HG02571 (cell line): ENCODE measurements around the gene NOS1AP.
"Not testable (repeated sequence)": the region's sequence is repeated elsewhere in the genome, so short reads cannot be mapped to it uniquely, and the experiment has no call there.

Experiments used
- ATAC-seq: cut with Tn5 transposase; IDR thresholded peaks from one replicate; pipeline ENCODE4 v1.9.1; 2021; ENCODE audit warnings: mild to moderate bottlenecking, moderate library complexity; ENCODE audit not compliant: unreplicated experiment

The NOS1AP gene

GRCh38 chr1:162396201-162396906 lies 326.9 kb downstream of the NOS1AP start:
- ATAC-seq, result no peak

GRCh38 chr1:162397039-162397448 lies 327.6 kb downstream of the NOS1AP start:
- no peak for ATAC-seq

DNA sequence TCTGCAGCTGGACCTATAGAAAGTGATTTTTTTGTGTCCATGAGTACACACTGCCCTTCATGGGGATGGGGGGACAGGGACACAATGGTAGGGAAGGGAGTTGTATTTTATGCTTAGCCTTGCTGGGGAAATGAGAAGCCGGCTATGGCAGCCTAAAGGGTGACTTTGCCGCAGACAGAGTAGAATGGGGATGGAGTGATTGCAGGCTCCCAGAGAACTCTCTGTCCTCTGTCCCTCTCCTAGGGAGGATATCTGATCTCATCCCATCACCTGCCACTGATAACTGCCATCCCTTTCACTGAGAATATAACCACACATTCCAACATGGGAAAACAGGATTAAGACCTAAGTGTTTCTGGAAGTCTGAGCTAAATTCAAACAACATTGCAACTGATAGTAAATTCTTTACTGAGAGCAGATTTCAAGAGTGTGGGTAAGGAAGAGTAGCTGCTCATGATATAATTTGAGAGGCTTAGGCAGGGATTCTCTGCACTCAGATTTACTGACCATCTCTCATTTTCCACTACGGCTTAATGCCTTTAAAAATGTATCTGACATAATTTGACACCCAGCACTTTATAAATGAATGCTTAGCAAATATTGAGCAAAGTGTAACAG lies 328.6 kb downstream of the NOS1AP start:
- ATAC-seq, result no peak

DNA sequence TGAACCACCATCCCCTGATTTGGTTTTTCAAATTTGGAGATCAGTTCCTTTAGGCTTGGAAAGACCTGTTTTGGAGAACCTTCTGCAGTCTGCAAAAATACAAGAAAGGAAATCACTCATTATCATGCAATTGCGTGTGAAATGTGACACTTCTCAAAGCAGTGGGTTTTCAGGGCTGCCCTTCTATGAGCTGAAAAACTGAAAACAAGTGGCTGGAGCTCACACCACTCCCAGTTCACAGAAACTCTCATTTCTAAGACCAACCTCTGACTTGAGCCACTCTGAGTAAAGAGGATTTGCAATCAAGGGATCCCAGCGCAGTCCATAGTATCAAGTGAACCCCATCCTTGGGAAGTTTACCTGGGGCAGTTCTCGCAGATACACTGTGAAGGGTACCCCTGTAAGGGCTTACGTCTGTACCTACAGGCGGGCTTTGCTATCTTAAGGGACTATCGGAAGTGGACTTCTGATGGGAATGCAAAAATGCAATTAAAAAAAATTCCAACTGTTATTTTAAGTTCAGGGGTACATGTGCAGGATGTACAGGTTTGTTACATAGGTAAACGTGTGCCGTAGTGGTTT lies 329.6 kb downstream of the NOS1AP start:
- no peak for ATAC-seq

GRCh38 chr1:162400790-162401355 lies 331.4 kb downstream of the NOS1AP start:
- ATAC-seq, result no peak

- no peak for ATAC-seq
These were observed 335.2 kb downstream of the NOS1AP start for GRCh38 chr1:162404550-162405160.

- ATAC-seq, result no peak
These were observed 336.3 kb downstream of the NOS1AP start for GRCh38 chr1:162405800-162406199.

DNA sequence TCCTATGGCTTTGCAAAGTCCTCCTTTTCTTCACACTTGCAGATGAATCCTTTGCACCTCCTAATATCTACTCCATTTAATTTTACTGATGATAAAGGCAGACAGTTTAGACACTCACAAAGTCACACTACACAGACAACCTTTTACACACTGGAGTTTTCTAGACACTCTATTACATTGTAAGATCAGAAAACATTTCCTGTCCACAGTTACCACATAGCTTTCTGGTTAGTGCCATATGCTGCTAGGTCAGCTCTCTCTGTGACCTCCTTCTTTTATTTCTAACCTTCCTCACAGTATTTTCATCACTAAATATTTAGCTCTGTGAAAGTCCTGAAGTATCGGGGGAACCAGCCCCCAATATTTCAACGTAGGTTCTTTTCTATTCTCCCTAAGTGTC lies 337.3 kb downstream of the NOS1AP start:
- ATAC-seq, result no peak

- ATAC-seq, result no peak
These were observed 338.0 kb downstream of the NOS1AP start for GRCh38 chr1:162407539-162407938.

DNA sequence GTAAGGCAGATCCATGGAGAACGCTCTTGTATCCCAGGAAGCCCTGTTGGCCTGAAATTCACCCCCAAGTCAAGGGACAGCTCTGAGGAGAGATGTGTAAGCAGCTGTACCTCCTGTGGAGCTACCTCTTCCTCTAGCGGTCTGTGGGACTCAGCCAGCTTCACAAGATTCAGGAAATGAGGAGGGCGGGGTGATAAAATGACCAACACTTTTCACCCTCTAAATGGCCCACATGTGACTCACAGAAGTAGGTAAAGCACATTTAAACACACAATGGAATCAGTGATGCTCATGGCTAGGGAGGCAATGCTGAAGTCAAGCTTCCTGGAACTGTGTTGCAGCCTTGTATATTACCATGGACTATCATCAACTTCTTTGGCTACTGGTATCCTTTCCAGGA lies 342.5 kb downstream of the NOS1AP start, which contains the start of gene SH2D1B:
SH2D1B (minus strand) TSS at position 135 of the 400 bp plus-strand sequence; CDS start at position 15, 120 bp downstream.
- no peak for ATAC-seq

DNA sequence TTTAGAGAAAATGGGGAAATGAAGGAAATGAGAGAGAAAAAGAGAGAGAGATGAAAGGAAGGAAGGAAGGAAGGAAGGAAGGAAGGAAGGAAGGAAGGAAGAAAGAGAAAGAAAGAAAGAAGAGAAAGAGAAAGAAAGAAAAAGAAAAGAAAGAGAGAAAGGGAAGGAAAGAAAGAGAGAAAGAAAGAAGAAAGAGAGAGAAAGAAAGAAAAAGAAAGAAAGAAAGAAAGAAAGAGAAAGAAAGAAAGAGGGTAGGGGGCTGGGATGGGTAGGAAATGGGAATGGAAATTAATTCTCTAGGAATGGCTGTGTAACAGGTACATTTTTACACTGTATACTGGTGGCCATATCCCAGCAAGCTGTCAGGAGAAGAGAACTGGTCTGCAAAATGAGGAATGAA lies 346.7 kb downstream of the NOS1AP start:
- no peak for ATAC-seq

GRCh38 chr1:162416909-162417308 lies 347.4 kb downstream of the NOS1AP start:
- ATAC-seq, result no peak

DNA sequence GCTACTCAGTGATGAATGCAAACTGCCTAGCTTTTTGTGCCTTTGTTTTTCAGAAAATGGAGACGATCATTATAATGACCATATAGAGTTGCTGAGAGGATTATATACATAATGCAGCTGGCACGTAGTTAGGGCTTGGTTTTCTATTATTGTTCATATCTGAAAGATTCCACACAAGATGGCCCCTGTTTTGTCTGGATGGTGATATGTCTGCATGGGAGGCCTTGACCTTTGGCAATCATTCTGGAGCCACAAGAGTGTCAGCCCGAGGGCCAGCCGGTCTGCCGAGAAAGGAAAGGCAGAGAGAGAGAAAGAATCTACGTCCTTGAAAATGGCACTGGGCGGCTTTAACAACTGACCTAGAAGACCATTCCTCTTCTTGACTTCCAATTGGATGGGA lies 348.2 kb downstream of the NOS1AP start:
- no peak for ATAC-seq

- ATAC-seq, result not testable (repeated sequence)
These were observed 349.1 kb downstream of the NOS1AP start for GRCh38 chr1:162418584-162418983.

DNA sequence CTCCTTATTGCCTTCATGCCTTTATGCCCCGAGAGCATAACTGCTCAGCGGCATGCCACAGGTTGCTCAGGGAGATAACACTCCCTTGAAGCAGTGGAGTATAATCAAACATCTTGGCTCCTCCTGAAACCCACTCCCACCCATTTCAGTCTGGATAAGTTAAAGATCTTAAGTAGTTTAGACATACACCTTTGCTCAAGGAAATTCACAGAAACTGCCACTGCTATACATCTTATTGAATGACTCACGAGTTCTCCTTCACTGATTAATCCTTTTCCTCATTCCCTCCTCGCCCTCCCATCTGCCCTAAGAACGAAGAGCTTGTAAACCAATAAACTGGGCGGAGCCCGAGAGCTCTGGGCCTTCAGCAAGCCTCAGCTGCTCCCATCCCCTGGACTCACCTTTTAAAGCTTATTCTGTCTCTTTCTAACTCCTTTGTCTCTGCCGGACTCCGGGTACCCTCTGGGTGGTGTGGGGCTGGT lies 350.0 kb downstream of the NOS1AP start:
- not testable (repeated sequence) for ATAC-seq
